Adrenal gland (tissue), 5 donors: Measurements from ENCODE around the gene PLEKHG4B.
"Not testable (repeated sequence)": the region's sequence is repeated elsewhere in the genome, so short reads cannot be mapped to it uniquely, and the experiment has no call there.

Experiments used
- POLR2A ChIP-seq, 2 donors: fragments of 450-650 bp; IDR thresholded peaks; one replicate each; pipeline ENCODE4 v1.6.1; 2017; ENCODE audit warnings: antibody characterized with exemption in 2 of 2, mild to moderate bottlenecking in 2 of 2, moderate library complexity in 1 of 2
- TF ChIP-seq, protein P1 (sequence below), 6 experiments: fragments of 450-650 bp in 4 of 6; fragments of 200-600 bp in 2 of 6; sonication (generic) in 1 of 6; IDR thresholded peaks; 1 replicate in 5 of 6; 2 replicates in 1 of 6; pipeline versions ENCODE4 v1.5.1 to v1.8.0; 2016 to 2021; ENCODE audit warnings: antibody characterized with exemption in 6 of 6, mild to moderate bottlenecking in 2 of 6, moderate library complexity in 1 of 6
- donor health status: DM: no; HTN: no; CAD: no.

GRCh38 chr5:197031-197430 is 105.1 kb downstream of the PLEKHG4B start:
- TF ChIP-seq POLR2A (IDR thresholded peaks at IDR 0.05) = not testable (repeated sequence)
- TF ChIP-seq, protein P1, sequence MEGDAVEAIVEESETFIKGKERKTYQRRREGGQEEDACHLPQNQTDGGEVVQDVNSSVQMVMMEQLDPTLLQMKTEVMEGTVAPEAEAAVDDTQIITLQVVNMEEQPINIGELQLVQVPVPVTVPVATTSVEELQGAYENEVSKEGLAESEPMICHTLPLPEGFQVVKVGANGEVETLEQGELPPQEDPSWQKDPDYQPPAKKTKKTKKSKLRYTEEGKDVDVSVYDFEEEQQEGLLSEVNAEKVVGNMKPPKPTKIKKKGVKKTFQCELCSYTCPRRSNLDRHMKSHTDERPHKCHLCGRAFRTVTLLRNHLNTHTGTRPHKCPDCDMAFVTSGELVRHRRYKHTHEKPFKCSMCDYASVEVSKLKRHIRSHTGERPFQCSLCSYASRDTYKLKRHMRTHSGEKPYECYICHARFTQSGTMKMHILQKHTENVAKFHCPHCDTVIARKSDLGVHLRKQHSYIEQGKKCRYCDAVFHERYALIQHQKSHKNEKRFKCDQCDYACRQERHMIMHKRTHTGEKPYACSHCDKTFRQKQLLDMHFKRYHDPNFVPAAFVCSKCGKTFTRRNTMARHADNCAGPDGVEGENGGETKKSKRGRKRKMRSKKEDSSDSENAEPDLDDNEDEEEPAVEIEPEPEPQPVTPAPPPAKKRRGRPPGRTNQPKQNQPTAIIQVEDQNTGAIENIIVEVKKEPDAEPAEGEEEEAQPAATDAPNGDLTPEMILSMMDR (IDR thresholded peaks at IDR 0.05) = not testable (repeated sequence)
